Urothelium cell line (cell line): Measurements from ENCODE around the gene KDM6A.

ENCODE experiments used
- DNase-seq: peaks from one replicate; pipeline ENCODE4 v3.0.0; 2011; ENCODE audit warnings: low spot score, mixed read lengths
- FAIRE-seq: peaks from 2 replicates; lab custom pipeline; 2011; peaks lifted over from hg19 to GRCh38; lab: Jason Lieb, UNC

KDM6A gene

GRCh38 chrX:45157647-45158046 lies 284.7 kb downstream of the KDM6A start:
- no peak for FAIRE-seq

More at GRCh38 chrX:45157647-45158046, 284.7 kb downstream of the KDM6A start:
- DNase-seq, result no peak
